ENCODE results near the gene ATP11A. TPM values are rescaled to one million over a fixed set of nuclear protein-coding genes. Genes with fewer than 3 reads are reported as not detected.

The ATP11A gene
- total and polyA plus RNA-seq, 9 donors = 11.9 to 26.7 (median 21.3) TPM

- no peak for DNase-seq
- peaks cover 20% of the 10 kb centered on the region for H3K36me3 ChIP-seq (ENCODE audit: control insufficient read depth, insufficient read depth, low read length)
- WGBS (ENCODE audit: insufficient coverage) = 95% methylated on average over 12 of the region's 23 CpGs
Observed at GRCh38 chr13:112845511-112846144, 155.8 kb downstream of the ATP11A start.

DNA sequence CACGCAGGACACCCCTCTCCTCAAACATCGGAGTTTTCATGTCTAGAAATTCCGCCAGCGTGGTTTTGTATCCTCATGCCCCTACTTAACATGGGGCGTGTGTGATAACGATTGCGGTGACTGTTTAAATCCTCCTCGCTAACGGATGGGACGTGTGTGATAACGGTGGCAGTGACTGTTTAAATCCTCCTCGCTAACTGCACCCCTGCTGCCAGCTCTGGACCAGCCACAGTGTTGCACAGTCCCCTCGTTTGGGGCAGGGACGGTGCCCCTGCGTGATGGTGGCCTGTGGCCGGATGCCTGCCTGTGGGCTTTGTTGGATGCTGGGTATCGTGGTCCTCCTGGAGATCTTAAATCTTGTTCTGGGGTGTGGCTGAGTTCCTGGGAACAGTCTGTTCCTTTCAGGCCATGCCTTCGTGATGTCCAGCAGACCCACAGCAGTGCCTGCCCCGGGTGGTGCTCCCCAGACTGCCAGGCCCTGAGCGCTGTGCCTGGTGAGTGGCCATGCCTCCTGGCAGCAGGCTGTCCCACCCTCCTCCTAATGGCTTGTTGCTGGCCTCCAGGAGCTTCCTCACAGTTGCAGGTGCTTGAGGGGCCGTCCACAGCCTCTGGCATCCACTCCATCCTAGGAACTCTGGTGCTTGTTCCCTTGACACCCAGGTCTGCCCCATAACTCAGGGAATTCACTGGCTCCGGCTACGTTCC is 156.7 kb downstream of the ATP11A start:
- Histone ChIP-seq H3K4me1 (ENCODE audit: control insufficient read depth, insufficient read depth, low read length) (peaks cover 16% of the 10 kb centered on the region), H3K27ac (ENCODE audit: low read length) (no peak overlapping the region), H3K36me3 (ENCODE audit: control insufficient read depth, insufficient read depth, low read length) (peaks cover 24% of the 10 kb centered on the region), H3K9me3 (replicated peaks; ENCODE audit: control insufficient read depth, low read depth, low read length) (peaks cover 10% of the 10 kb centered on the region), H3K27me3 (ENCODE audit: control insufficient read depth, insufficient read depth, low read length) (no peaks in the 10 kb centered on the region), H3K4me3 (ENCODE audit: low read length) (no peak overlapping the region)
- no peak for DNase-seq
- 84% methylated on average over 21 of the region's 23 CpGs for WGBS (ENCODE audit: insufficient coverage)

More at GRCh38 chr13:112845511-112846144, 155.8 kb downstream of the ATP11A start:
- H3K4me3 ChIP-seq (ENCODE audit: low read length) = no peak overlapping the region
- H3K27me3 ChIP-seq (ENCODE audit: control insufficient read depth, insufficient read depth, low read length) = no peaks in the 10 kb centered on the region
- H3K9me3 ChIP-seq (replicated peaks; ENCODE audit: control insufficient read depth, low read depth, low read length) = peaks cover 10% of the 10 kb centered on the region
- H3K27ac ChIP-seq (ENCODE audit: low read length) = no peak overlapping the region
- peaks cover 19% of the 10 kb centered on the region for H3K4me1 ChIP-seq (ENCODE audit: control insufficient read depth, insufficient read depth, low read length)

- Histone ChIP-seq H3K9me3 (replicated peaks; ENCODE audit: control insufficient read depth, low read depth, low read length) (peaks cover 10% of the 10 kb centered on the region), H3K27ac (ENCODE audit: low read length) (no peak overlapping the region), H3K27me3 (ENCODE audit: control insufficient read depth, insufficient read depth, low read length) (no peaks in the 10 kb centered on the region), H3K4me1 (ENCODE audit: control insufficient read depth, insufficient read depth, low read length) (peaks cover 4% of the 10 kb centered on the region), H3K4me3 (ENCODE audit: low read length) (no peak overlapping the region), H3K36me3 (ENCODE audit: control insufficient read depth, insufficient read depth, low read length) (peaks cover 34% of the 10 kb centered on the region)
- WGBS (ENCODE audit: insufficient coverage) = 24% methylated on average over 2 of the region's 6 CpGs
- no peak for DNase-seq
Observed at GRCh38 chr13:112849500-112849899, 159.7 kb downstream of the ATP11A start.

- Histone ChIP-seq H3K36me3 (ENCODE audit: control insufficient read depth, insufficient read depth, low read length) (peaks cover 36% of the 10 kb centered on the region), H3K4me1 (ENCODE audit: control insufficient read depth, insufficient read depth, low read length) (peaks cover 4% of the 10 kb centered on the region), H3K9me3 (replicated peaks; ENCODE audit: control insufficient read depth, low read depth, low read length) (peaks cover 10% of the 10 kb centered on the region), H3K27ac (ENCODE audit: low read length) (no peak overlapping the region), H3K27me3 (ENCODE audit: control insufficient read depth, insufficient read depth, low read length) (no peaks in the 10 kb centered on the region), H3K4me3 (ENCODE audit: low read length) (no peak overlapping the region)
- WGBS (ENCODE audit: insufficient coverage) = 88% methylated on average over 6 of the region's 6 CpGs
- no peak for DNase-seq
Observed at GRCh38 chr13:112850273-112850672, 160.4 kb downstream of the ATP11A start.

- Histone ChIP-seq H3K4me3 (ENCODE audit: low read length) (no peak overlapping the region), H3K27ac (ENCODE audit: low read length) (no peak overlapping the region), H3K9me3 (replicated peaks; ENCODE audit: control insufficient read depth, low read depth, low read length) (peaks cover 10% of the 10 kb centered on the region), H3K27me3 (ENCODE audit: control insufficient read depth, insufficient read depth, low read length) (no peaks in the 10 kb centered on the region), H3K36me3 (ENCODE audit: control insufficient read depth, insufficient read depth, low read length) (peaks cover 37% of the 10 kb centered on the region), H3K4me1 (ENCODE audit: control insufficient read depth, insufficient read depth, low read length) (peaks cover 4% of the 10 kb centered on the region)
- 92% methylated on average over 10 of the region's 13 CpGs for WGBS (ENCODE audit: insufficient coverage)
- DNase-seq = no peak
Observed at GRCh38 chr13:112851107-112852038, 161.5 kb downstream of the ATP11A start.

- peaks cover 4% of the 10 kb centered on the region for H3K4me1 ChIP-seq (ENCODE audit: control insufficient read depth, insufficient read depth, low read length)
- 92% methylated on average over 8 of the region's 15 CpGs for WGBS (ENCODE audit: insufficient coverage)
- no peak overlapping the region for H3K27ac ChIP-seq (ENCODE audit: low read length)
- H3K4me3 ChIP-seq (ENCODE audit: low read length) = no peak overlapping the region
- peaks cover 38% of the 10 kb centered on the region for H3K36me3 ChIP-seq (ENCODE audit: control insufficient read depth, insufficient read depth, low read length)
- H3K27me3 ChIP-seq (ENCODE audit: control insufficient read depth, insufficient read depth, low read length) = no peaks in the 10 kb centered on the region
- peaks cover 10% of the 10 kb centered on the region for H3K9me3 ChIP-seq (replicated peaks; ENCODE audit: control insufficient read depth, low read depth, low read length)
- no peak for DNase-seq
Observed at GRCh38 chr13:112852392-112852791, 162.6 kb downstream of the ATP11A start.

- Histone ChIP-seq H3K36me3 (ENCODE audit: control insufficient read depth, insufficient read depth, low read length) (peaks cover 38% of the 10 kb centered on the region), H3K27ac (ENCODE audit: low read length) (no peak overlapping the region), H3K4me1 (ENCODE audit: control insufficient read depth, insufficient read depth, low read length) (peaks cover 4% of the 10 kb centered on the region), H3K4me3 (ENCODE audit: low read length) (no peak overlapping the region), H3K27me3 (ENCODE audit: control insufficient read depth, insufficient read depth, low read length) (no peaks in the 10 kb centered on the region), H3K9me3 (replicated peaks; ENCODE audit: control insufficient read depth, low read depth, low read length) (peaks cover 7% of the 10 kb centered on the region)
- no peak for DNase-seq
- 99% methylated on average over 7 of the region's 10 CpGs for WGBS (ENCODE audit: insufficient coverage)
Observed at GRCh38 chr13:112852808-112853207, 163.0 kb downstream of the ATP11A start.

GRCh38 chr13:112854321-112854720 is 164.5 kb downstream of the ATP11A start:
- peaks cover 49% of the 10 kb centered on the region for H3K36me3 ChIP-seq (ENCODE audit: control insufficient read depth, insufficient read depth, low read length)
- H3K9me3 ChIP-seq (replicated peaks; ENCODE audit: control insufficient read depth, low read depth, low read length) = peaks cover 3% of the 10 kb centered on the region
- peaks cover 4% of the 10 kb centered on the region for H3K4me1 ChIP-seq (ENCODE audit: control insufficient read depth, insufficient read depth, low read length)
- no peaks in the 10 kb centered on the region for H3K27me3 ChIP-seq (ENCODE audit: control insufficient read depth, insufficient read depth, low read length)
- H3K4me3 ChIP-seq (ENCODE audit: low read length) = no peak overlapping the region
- no peak overlapping the region for H3K27ac ChIP-seq (ENCODE audit: low read length)
- no peak for DNase-seq
- 88% methylated on average over 25 of the region's 25 CpGs for WGBS (ENCODE audit: insufficient coverage)

DNA sequence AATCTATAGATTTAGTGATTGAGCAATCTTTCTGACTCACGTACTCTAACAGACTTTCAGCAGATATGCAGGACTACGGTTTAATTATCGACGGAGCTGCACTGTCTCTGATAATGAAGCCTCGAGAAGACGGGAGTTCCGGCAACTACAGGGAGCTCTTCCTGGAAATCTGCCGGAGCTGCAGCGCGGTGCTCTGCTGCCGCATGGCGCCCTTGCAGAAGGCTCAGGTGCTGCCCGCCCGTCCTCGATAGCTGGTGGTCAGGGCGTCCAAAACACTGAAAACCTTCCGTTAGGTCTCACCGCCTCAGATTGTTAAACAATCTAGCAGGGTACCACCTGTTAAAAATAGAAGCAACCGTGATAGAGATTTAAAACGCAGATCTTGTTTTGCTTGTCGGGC is 166.0 kb downstream of the ATP11A start:
- H3K9me3 ChIP-seq (replicated peaks; ENCODE audit: control insufficient read depth, low read depth, low read length) = no peaks in the 10 kb centered on the region
- 97% methylated on average over 19 of the region's 21 CpGs for WGBS (ENCODE audit: insufficient coverage)

More for the DNA sequence above, 166.0 kb downstream of the ATP11A start:
- no peak for DNase-seq
- no peak overlapping the region for H3K27ac ChIP-seq (ENCODE audit: low read length)
- H3K27me3 ChIP-seq (ENCODE audit: control insufficient read depth, insufficient read depth, low read length) = no peaks in the 10 kb centered on the region
- no peak overlapping the region for H3K4me3 ChIP-seq (ENCODE audit: low read length)
- peaks cover 50% of the 10 kb centered on the region for H3K36me3 ChIP-seq (ENCODE audit: control insufficient read depth, insufficient read depth, low read length)
- H3K4me1 ChIP-seq (ENCODE audit: control insufficient read depth, insufficient read depth, low read length) = no peaks in the 10 kb centered on the region
